PC-9 (cell line): ENCODE results near the gene CELSR3. TPM values are rescaled to one million over a fixed set of nuclear protein-coding genes. Genes with fewer than 3 reads are reported as not detected.

ENCODE experiments used
- BruUV-seq: library from RNA; stranded (reverse); fragments of 400-500 nt; replicated peaks from 2 replicates; lab custom pipeline; 2021; lab: Mats Ljungman, UMichigan
- CTCF ChIA-PET: fragments of 300-600 bp; sonication (Branson Sonifier 250); formaldehyde crosslinking; loops from one replicate; lab custom pipeline; 2022; ENCODE audit warnings: antibody characterized with exemption; lab: Charles Lee
- POLR2A ChIA-PET: fragments of 300-600 bp; sonication (Branson Sonifier 250); formaldehyde crosslinking; loops from one replicate; lab custom pipeline; 2022; ENCODE audit warnings: antibody characterized with exemption; ENCODE audit not compliant: unreplicated experiment; lab: Charles Lee
- DNase-seq, 2 experiments: peaks; one replicate each; pipeline versions ENCODE4 v3.0.0 to v3.0.0-alpha.2; 2015 to 2022; ENCODE audit warnings: mixed read lengths in 1 of 2
- H2AFZ ChIP-seq: fragments of 200-600 bp; sonication (generic); 2 replicates; pipeline ENCODE4 v1.8.1; 2017; ENCODE audit warnings: antibody characterized with exemption
- H3F3A ChIP-seq: fragments of 200-600 bp; sonication (generic); 2 replicates; pipeline ENCODE4 v1.8.1; 2017; ENCODE audit warnings: antibody characterized with exemption, mild to moderate bottlenecking, low read depth; ENCODE audit not compliant: insufficient read depth
- H3K27ac ChIP-seq: fragments of 200-600 bp; sonication (generic); 2 replicates; pipeline ENCODE4 v1.6.1; 2016; ENCODE audit warnings: mixed run types
- H3K27me3 ChIP-seq: fragments of 200-600 bp; sonication (generic); 2 replicates; pipeline ENCODE4 v1.6.1; 2016; ENCODE audit warnings: low read depth, mixed run types; ENCODE audit not compliant: insufficient read depth
- H3K36me3 ChIP-seq: fragments of 200-600 bp; sonication (generic); 2 replicates; pipeline ENCODE4 v1.6.1; 2016; ENCODE audit warnings: low read depth, mixed run types
- H3K4me1 ChIP-seq: fragments of 200-600 bp; sonication (generic); replicated peaks from 2 replicates; pipeline ENCODE4 v1.6.1; 2016; ENCODE audit warnings: mixed run types; ENCODE audit not compliant: insufficient read depth
- H3K4me2 ChIP-seq: fragments of 200-600 bp; sonication (generic); 2 replicates; pipeline ENCODE4 v1.6.1; 2017; ENCODE audit warnings: mixed run types
- H3K4me3 ChIP-seq: fragments of 200-600 bp; sonication (generic); 2 replicates; pipeline ENCODE4 v1.6.1; 2016; ENCODE audit warnings: mixed run types
- H3K79me2 ChIP-seq: fragments of 200-600 bp; sonication (generic); 2 replicates; pipeline ENCODE4 v1.6.1; 2017; ENCODE audit warnings: low read depth, mixed run types
- H3K9me2 ChIP-seq: fragments of 200-600 bp; sonication (generic); 2 replicates; pipeline ENCODE4 v1.8.1; 2017; ENCODE audit warnings: mild to moderate bottlenecking; ENCODE audit not compliant: insufficient read depth
- H3K9me3 ChIP-seq: fragments of 200-600 bp; sonication (generic); 2 replicates; pipeline ENCODE4 v1.8.1; 2016; ENCODE audit warnings: low read depth; ENCODE audit not compliant: insufficient read depth
- H4K20me1 ChIP-seq: fragments of 200-600 bp; sonication (generic); 2 replicates; pipeline ENCODE4 v1.8.1; 2017; ENCODE audit not compliant: insufficient read depth
- CTCF ChIP-seq: fragments of 200-600 bp; sonication (generic); conservative IDR thresholded peaks from 2 replicates; pipeline ENCODE4 v1.6.1; 2017; ENCODE audit warnings: mixed run types, antibody characterized with exemption, mild to moderate bottlenecking, moderate library complexity
- EZH2 ChIP-seq: fragments of 200-600 bp; sonication (generic); IDR thresholded peaks from 2 replicates; pipeline ENCODE4 v1.8.0; 2017; ENCODE audit warnings: antibody characterized with exemption, low read depth
- intact Hi-C: fragments of 100-400 bp; cut with micrococcal nuclease; formaldehyde crosslinking; loops from one replicate; pipeline ENCODE4 v1.10.0; 2022; ENCODE audit not compliant: unreplicated experiment
- total RNA-seq: library from RNA; stranded (reverse); gene quantifications from 2 replicates; pipeline ENCODE4 v1.2.3, GENCODE V29; 2021

Gene CELSR3
- total RNA-seq, 1 experiment from 2014 or later: 9.9 TPM

GRCh38 chr3:48684054-48684349 is 21.3 kb upstream of the CELSR3 start:
- intact Hi-C loops: no loop called here
- DNase-seq: no peak
- Histone ChIP-seq H3K36me3 (no peaks in the 10 kb centered on the region), H3K9me2 (no peaks in the 10 kb centered on the region), H3K27me3 (no peaks in the 10 kb centered on the region), H4K20me1 (peaks cover 8% of the 10 kb centered on the region; the same call in 1 of the 2 replicates), H3K4me1 (peaks cover 17% of the 10 kb centered on the region), H3K9me3 (no peaks in the 10 kb centered on the region), H3K79me2 (peaks cover 21% of the 10 kb centered on the region), H3F3A (peaks cover 20% of the 10 kb centered on the region), H3K4me3 (no peak overlapping the region), H3K4me2 (peak overlapping the region; percentile 86), H2AFZ (no peak overlapping the region), H3K27ac (no peak overlapping the region)
- BruUV-seq: no TSS peak
- POLR2A ChIA-PET: no interaction called here
- no peak for TF ChIP-seq CTCF
- no peak for TF ChIP-seq EZH2
- CTCF ChIA-PET: interaction anchor here (0.5 to 1.2 kb wide), 2 partner anchors 437 to 490 kb away, joined by 3 read pairs; partner anchors contain the start of gene USP19

- POLR2A ChIA-PET: no interaction called here
- H4K20me1 ChIP-seq: peaks cover 4% of the 10 kb centered on the region; the same call in 1 of the 2 replicates
- H3K4me2 ChIP-seq: peak overlapping the region; percentile 17; the same call in 1 of the 2 replicates
- H3K9me3 ChIP-seq: no peaks in the 10 kb centered on the region
- H2AFZ ChIP-seq: no peak overlapping the region
- H3K27ac ChIP-seq: no peak overlapping the region
- peaks cover 17% of the 10 kb centered on the region for H3K4me1 ChIP-seq
- intact Hi-C loops: loop anchor here (2.0 kb wide), 2 partner anchors 18 to 282 kb away; no protein-coding TSS in a partner anchor
- H3K79me2 ChIP-seq: peaks cover 21% of the 10 kb centered on the region
- H3K27me3 ChIP-seq: no peaks in the 10 kb centered on the region
- TF ChIP-seq EZH2 (no peak), CTCF (no peak)
- H3K4me3 ChIP-seq: no peak overlapping the region
- CTCF ChIA-PET: no interaction called here
- H3K9me2 ChIP-seq: no peaks in the 10 kb centered on the region
- no peaks in the 10 kb centered on the region for H3K36me3 ChIP-seq
- BruUV-seq: no TSS peak
- H3F3A ChIP-seq: peaks cover 13% of the 10 kb centered on the region
- no peak for DNase-seq
These were observed 20.1 kb upstream of the CELSR3 start for GRCh38 chr3:48682786-48683185.

- no peak for DNase-seq
- Histone ChIP-seq H3K9me3 (no peaks in the 10 kb centered on the region), H3F3A (peaks cover 6% of the 10 kb centered on the region), H3K27me3 (no peaks in the 10 kb centered on the region), H3K27ac (no peak overlapping the region), H3K9me2 (no peaks in the 10 kb centered on the region), H2AFZ (no peak overlapping the region), H3K4me2 (no peak overlapping the region), H3K4me1 (peaks cover 17% of the 10 kb centered on the region), H3K4me3 (no peak overlapping the region), H3K79me2 (peaks cover 21% of the 10 kb centered on the region), H4K20me1 (no peaks in the 10 kb centered on the region; the same call in 1 of the 2 replicates), H3K36me3 (no peaks in the 10 kb centered on the region)
- CTCF ChIA-PET: no interaction called here
- BruUV-seq: no TSS peak
- TF ChIP-seq EZH2: no peak
- no peak for TF ChIP-seq CTCF
- intact Hi-C loops: loop anchor here (2.0 kb wide), 2 partner anchors 17 to 281 kb away; no protein-coding TSS in a partner anchor
- POLR2A ChIA-PET: no interaction called here
These were observed 19.4 kb upstream of the CELSR3 start for GRCh38 chr3:48681974-48682610.
